WTC11 (cell line): ENCODE data around the gene SEBOX. TPM values are rescaled to one million over a fixed set of nuclear protein-coding genes. Genes with fewer than 3 reads are reported as not detected.

Experiments
- ATAC-seq: fragments of 200-7000 bp; cut with Tn5 transposase; 2 replicates; pipeline ENCODE4 v1.10.0; 2021; ENCODE audit warnings: mild to moderate bottlenecking, moderate library complexity
- CTCF ChIA-PET: fragments of 300-600 bp; sonication (Branson Sonifier 250); formaldehyde crosslinking; loops from one replicate; lab custom pipeline; 2021; ENCODE audit warnings: antibody characterized with exemption; lab: Charles Lee
- POLR2A ChIA-PET: fragments of 350-600 bp; sonication (Branson Sonifier 250); formaldehyde crosslinking; loops from one replicate; lab custom pipeline; 2021; ENCODE audit warnings: antibody characterized with exemption; lab: Charles Lee
- DNase-seq: peaks from one replicate; pipeline ENCODE4 v3.0.0; 2021; ENCODE audit warnings: low spot score
- H3K27ac Mint-ChIP-seq: 2 replicates; pipeline ENCODE4 v1.8.0; 2021; ENCODE audit warnings: mixed read lengths
- H3K27me3 Mint-ChIP-seq: 2 replicates; pipeline ENCODE4 v1.8.0; 2021; ENCODE audit warnings: low read depth, mild to moderate bottlenecking, moderate library complexity, mixed read lengths
- H3K36me3 Mint-ChIP-seq: 2 replicates; pipeline ENCODE4 v1.8.0; 2021; ENCODE audit warnings: mixed read lengths
- H3K4me1 Mint-ChIP-seq: 2 replicates; pipeline ENCODE4 v1.8.0; 2022; ENCODE audit warnings: mixed read lengths
- H3K4me3 Mint-ChIP-seq: 2 replicates; pipeline ENCODE4 v1.8.0; 2021; ENCODE audit warnings: mild to moderate bottlenecking, moderate library complexity, mixed read lengths
- H3K9me3 Mint-ChIP-seq: 2 replicates; pipeline ENCODE4 v1.8.0; 2021; ENCODE audit warnings: mixed read lengths
- ATF1 ChIP-seq: sonication (generic); formaldehyde crosslinking; IDR thresholded peaks from 2 replicates; pipeline ENCODE4 v1.8.1; 2023; ENCODE audit warnings: mild to moderate bottlenecking, moderate library complexity, missing genetic modification reagents
- CREM ChIP-seq: sonication (generic); formaldehyde crosslinking; IDR thresholded peaks from 2 replicates; pipeline ENCODE4 v1.8.1; 2022; ENCODE audit warnings: mild to moderate bottlenecking, missing genetic modification reagents, moderate library complexity
- IRF2 ChIP-seq: sonication (generic); formaldehyde crosslinking; IDR thresholded peaks from 2 replicates; pipeline ENCODE4 v1.8.0; 2022; ENCODE audit warnings: low read depth, missing genetic modification reagents, borderline replicate concordance
- MYBL2 ChIP-seq: sonication (generic); formaldehyde crosslinking; IDR thresholded peaks from 2 replicates; pipeline ENCODE4 v1.8.1; 2023; ENCODE audit warnings: mild to moderate bottlenecking, moderate library complexity, missing genetic modification reagents
- NFATC4 ChIP-seq: fragments of 250-450 bp; sonication (Bioruptor Pico); IDR thresholded peaks from 2 replicates; pipeline ENCODE4 v1.9.0; 2021; ENCODE audit warnings: mild to moderate bottlenecking
- OVOL2 ChIP-seq: fragments of 250-450 bp; sonication (Bioruptor Pico); IDR thresholded peaks from 2 replicates; pipeline ENCODE4 v1.9.0; 2021; ENCODE audit warnings: mild to moderate bottlenecking, borderline replicate concordance
- PRRX2 ChIP-seq: fragments of 250-450 bp; sonication (Bioruptor Pico); IDR thresholded peaks from 2 replicates; pipeline ENCODE4 v1.8.0; 2021; ENCODE audit warnings: mild to moderate bottlenecking
- TEAD1 ChIP-seq: sonication (generic); formaldehyde crosslinking; IDR thresholded peaks from 2 replicates; pipeline ENCODE4 v1.8.0; 2022; ENCODE audit warnings: mild to moderate bottlenecking, missing genetic modification reagents
- TP53 ChIP-seq: sonication (generic); formaldehyde crosslinking; IDR thresholded peaks from 2 replicates; pipeline ENCODE4 v1.8.1; 2023; ENCODE audit warnings: mild to moderate bottlenecking, missing genetic modification reagents
- ZNF396 ChIP-seq: fragments of 250-450 bp; sonication (Bioruptor Pico); IDR thresholded peaks from 2 replicates; pipeline ENCODE4 v1.8.0; 2021; ENCODE audit warnings: mild to moderate bottlenecking, moderate library complexity, borderline replicate concordance
- total RNA-seq: library from RNA; stranded (reverse); gene quantifications from 3 replicates; pipeline ENCODE4 v1.2.3, GENCODE V29; 2021
- TF ChIP-seq, protein P1 (sequence below): sonication (generic); formaldehyde crosslinking; IDR thresholded peaks from 2 replicates; pipeline ENCODE4 v1.8.1; 2023; ENCODE audit warnings: mild to moderate bottlenecking, missing genetic modification reagents
- TF ChIP-seq, protein P2 (sequence below): sonication (generic); formaldehyde crosslinking; IDR thresholded peaks from 2 replicates; pipeline ENCODE4 v1.8.1; 2022; ENCODE audit warnings: low read depth, mild to moderate bottlenecking, moderate library complexity, missing genetic modification reagents, borderline replicate concordance
- TF ChIP-seq, protein P3 (sequence below): sonication (generic); formaldehyde crosslinking; IDR thresholded peaks from 2 replicates; pipeline ENCODE4 v1.8.1; 2023; ENCODE audit warnings: mild to moderate bottlenecking, missing genetic modification reagents, borderline replicate concordance

The SEBOX gene
- total RNA-seq, 1 experiment from 2014 or later = not detected

DNA sequence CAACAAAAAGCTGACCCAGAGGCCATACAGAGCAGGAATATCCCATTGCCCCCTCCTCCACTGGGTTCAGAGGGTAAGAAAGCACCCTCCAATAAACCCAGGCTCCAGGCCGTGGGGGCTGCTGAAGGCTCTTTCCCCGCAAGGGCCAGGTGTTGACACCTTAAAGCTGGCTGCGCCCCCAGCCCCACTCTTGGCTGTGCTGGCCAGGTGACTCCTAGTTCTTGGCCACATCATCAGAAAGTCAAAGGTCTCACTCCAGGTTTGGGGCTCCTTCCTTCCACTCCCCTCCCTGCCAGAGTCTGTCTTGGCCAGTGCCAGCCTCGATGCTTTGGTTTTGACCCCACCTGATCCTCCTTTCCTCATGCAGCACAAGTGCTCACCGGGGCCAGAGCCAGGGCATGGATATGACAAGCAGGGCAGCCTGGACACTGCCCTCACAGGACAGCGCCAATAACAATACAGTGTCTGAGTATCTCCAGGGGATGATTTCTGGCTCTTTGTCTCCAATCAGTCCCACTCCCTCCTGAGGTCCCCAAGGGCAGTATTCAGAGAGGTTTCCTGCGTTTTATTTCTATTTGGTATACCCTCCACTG, 32.8 kb upstream of the SEBOX start:
- Mint-ChIP-seq H3K4me3 (no peak overlapping the region), H3K27me3 (peaks cover 13% of the 10 kb centered on the region), H3K9me3 (no peaks in the 10 kb centered on the region), H3K36me3 (0 out of 2 replicates have a peak, but pooled peaks cover 3% of the 10 kb centered on the region), H3K4me1 (peaks cover 21% of the 10 kb centered on the region), H3K27ac (no peak overlapping the region)
- POLR2A ChIA-PET = no interaction called here
- TF ChIP-seq TEAD1 (no peak), MYBL2 (CRISPR knock-in tag) (no peak), TP53 (CRISPR knock-in tag) (no peak)
- TF ChIP-seq, protein P1, sequence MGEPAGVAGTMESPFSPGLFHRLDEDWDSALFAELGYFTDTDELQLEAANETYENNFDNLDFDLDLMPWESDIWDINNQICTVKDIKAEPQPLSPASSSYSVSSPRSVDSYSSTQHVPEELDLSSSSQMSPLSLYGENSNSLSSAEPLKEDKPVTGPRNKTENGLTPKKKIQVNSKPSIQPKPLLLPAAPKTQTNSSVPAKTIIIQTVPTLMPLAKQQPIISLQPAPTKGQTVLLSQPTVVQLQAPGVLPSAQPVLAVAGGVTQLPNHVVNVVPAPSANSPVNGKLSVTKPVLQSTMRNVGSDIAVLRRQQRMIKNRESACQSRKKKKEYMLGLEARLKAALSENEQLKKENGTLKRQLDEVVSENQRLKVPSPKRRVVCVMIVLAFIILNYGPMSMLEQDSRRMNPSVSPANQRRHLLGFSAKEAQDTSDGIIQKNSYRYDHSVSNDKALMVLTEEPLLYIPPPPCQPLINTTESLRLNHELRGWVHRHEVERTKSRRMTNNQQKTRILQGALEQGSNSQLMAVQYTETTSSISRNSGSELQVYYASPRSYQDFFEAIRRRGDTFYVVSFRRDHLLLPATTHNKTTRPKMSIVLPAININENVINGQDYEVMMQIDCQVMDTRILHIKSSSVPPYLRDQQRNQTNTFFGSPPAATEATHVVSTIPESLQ (CRISPR knock-in tag) = no peak
- ATAC-seq = no peak
- CTCF ChIA-PET = interaction anchor here (1.1 to 2.3 kb wide), 3 partner anchors 16 to 28 kb away, joined by 3 to 11 read pairs (median 10); no protein-coding TSS in a partner anchor
- DNase-seq = no peak

DNA sequence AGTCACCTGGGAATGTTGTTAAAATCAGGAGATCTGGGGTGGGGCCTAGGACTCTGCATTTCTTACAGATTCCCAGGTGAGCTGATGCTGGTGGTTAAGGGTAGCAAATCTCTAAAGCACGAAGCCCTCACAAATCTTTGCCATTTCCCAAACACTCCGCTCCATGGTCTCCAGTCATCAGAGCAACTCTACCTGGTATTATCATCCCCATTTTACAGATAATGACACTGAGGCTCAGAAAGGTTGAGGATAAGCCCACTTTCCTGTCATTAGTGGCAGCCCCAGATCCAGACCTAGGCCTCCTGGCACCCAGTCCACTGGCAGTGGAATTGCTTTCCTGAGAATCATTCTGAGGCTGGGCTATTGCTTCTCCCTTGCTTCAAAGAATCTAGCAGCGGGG, 32.3 kb upstream of the SEBOX start:
- DNase-seq (no peak), ATAC-seq (no peak)
- no peak overlapping the region for H3K4me3 Mint-ChIP-seq
- H3K27me3 Mint-ChIP-seq = peaks cover 10% of the 10 kb centered on the region
- H3K9me3 Mint-ChIP-seq = no peaks in the 10 kb centered on the region
- H3K36me3 Mint-ChIP-seq = 0 out of 2 replicates have a peak, but pooled peaks cover 3% of the 10 kb centered on the region
- TF ChIP-seq IRF2 (no peak), PRRX2 (CRISPR knock-in tag) (no peak), OVOL2 (CRISPR knock-in tag) (no peak), ZNF396 (CRISPR knock-in tag) (no peak), TEAD1 (no peak)
- peaks cover 21% of the 10 kb centered on the region for H3K4me1 Mint-ChIP-seq
- POLR2A ChIA-PET = interaction anchor here (0.6 kb wide), 1 partner anchor 446 kb away, joined by 3 read pairs; no protein-coding TSS in a partner anchor
- no peak overlapping the region for H3K27ac Mint-ChIP-seq
- CTCF ChIA-PET = interaction anchor here (1.3 to 2.3 kb wide), 4 partner anchors 8 to 31 kb away, joined by 5 to 11 read pairs (median 9); no protein-coding TSS in a partner anchor

DNA sequence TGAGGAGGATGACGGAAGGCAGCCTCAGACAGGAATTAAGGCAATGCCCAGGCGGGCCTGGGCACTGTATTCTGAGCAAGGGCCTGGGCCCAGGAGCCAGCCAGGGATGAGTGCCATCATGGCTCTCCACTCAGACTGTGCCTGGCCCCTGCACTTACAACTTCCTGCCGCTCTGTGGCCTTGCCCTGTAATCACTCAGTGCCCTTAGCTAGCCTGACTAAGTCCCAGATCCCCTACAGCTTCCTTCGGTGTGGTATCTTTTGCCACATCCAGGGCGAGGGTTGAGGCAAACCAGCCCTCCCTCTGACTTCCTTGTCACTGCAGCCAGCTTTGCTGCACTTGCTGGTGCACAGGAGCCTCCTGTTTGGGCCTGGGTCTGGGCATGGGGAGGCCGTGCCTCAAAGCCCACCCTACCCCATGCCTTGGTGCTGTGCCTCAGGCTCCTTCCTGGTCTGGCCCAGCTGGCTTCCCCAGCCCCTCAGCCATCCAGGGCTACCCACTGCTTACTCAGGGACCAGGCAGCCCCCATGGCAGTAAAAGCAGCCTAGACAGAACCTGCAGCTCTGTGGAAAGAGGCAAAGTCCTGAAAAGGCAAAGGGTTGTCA, 31.7 kb upstream of the SEBOX start:
- H3K4me1 Mint-ChIP-seq = peaks cover 16% of the 10 kb centered on the region
- peaks cover 10% of the 10 kb centered on the region for H3K27me3 Mint-ChIP-seq
- no peak overlapping the region for H3K4me3 Mint-ChIP-seq
- CTCF ChIA-PET = interaction anchor here (1.3 to 2.3 kb wide), 5 partner anchors 9 to 30 kb away, joined by 4 to 11 read pairs (median 8); no protein-coding TSS in a partner anchor
- no peak for DNase-seq
- H3K27ac Mint-ChIP-seq = no peak overlapping the region
- 0 out of 2 replicates have a peak, but pooled peaks cover 3% of the 10 kb centered on the region for H3K36me3 Mint-ChIP-seq
- TF ChIP-seq NFATC4 (CRISPR knock-in tag) (no peak), MYBL2 (CRISPR knock-in tag) (no peak), CREM (CRISPR knock-in tag) (no peak), ATF1 (no peak)
- TF ChIP-seq, protein P2, sequence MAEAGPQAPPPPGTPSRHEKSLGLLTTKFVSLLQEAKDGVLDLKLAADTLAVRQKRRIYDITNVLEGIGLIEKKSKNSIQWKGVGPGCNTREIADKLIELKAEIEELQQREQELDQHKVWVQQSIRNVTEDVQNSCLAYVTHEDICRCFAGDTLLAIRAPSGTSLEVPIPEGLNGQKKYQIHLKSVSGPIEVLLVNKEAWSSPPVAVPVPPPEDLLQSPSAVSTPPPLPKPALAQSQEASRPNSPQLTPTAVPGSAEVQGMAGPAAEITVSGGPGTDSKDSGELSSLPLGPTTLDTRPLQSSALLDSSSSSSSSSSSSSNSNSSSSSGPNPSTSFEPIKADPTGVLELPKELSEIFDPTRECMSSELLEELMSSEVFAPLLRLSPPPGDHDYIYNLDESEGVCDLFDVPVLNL (CRISPR knock-in tag) = no peak
- TF ChIP-seq, protein P3, sequence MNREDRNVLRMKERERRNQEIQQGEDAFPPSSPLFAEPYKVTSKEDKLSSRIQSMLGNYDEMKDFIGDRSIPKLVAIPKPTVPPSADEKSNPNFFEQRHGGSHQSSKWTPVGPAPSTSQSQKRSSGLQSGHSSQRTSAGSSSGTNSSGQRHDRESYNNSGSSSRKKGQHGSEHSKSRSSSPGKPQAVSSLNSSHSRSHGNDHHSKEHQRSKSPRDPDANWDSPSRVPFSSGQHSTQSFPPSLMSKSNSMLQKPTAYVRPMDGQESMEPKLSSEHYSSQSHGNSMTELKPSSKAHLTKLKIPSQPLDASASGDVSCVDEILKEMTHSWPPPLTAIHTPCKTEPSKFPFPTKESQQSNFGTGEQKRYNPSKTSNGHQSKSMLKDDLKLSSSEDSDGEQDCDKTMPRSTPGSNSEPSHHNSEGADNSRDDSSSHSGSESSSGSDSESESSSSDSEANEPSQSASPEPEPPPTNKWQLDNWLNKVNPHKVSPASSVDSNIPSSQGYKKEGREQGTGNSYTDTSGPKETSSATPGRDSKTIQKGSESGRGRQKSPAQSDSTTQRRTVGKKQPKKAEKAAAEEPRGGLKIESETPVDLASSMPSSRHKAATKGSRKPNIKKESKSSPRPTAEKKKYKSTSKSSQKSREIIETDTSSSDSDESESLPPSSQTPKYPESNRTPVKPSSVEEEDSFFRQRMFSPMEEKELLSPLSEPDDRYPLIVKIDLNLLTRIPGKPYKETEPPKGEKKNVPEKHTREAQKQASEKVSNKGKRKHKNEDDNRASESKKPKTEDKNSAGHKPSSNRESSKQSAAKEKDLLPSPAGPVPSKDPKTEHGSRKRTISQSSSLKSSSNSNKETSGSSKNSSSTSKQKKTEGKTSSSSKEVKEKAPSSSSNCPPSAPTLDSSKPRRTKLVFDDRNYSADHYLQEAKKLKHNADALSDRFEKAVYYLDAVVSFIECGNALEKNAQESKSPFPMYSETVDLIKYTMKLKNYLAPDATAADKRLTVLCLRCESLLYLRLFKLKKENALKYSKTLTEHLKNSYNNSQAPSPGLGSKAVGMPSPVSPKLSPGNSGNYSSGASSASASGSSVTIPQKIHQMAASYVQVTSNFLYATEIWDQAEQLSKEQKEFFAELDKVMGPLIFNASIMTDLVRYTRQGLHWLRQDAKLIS (CRISPR knock-in tag) = no peak
- POLR2A ChIA-PET = interaction anchor here (0.6 kb wide), 1 partner anchor 446 kb away, joined by 3 read pairs; no protein-coding TSS in a partner anchor
- peak; percentile 62 for ATAC-seq
- H3K9me3 Mint-ChIP-seq = no peaks in the 10 kb centered on the region
